ENCODE results near the gene ASXL2. TPM values are rescaled to one million over a fixed set of nuclear protein-coding genes. Genes with fewer than 3 reads are reported as not detected.

The ASXL2 gene
- total RNA-seq, 1 experiment from 2014 or later = 34.5 TPM

GRCh38 chr2:25757906-25758305 lies 120.4 kb downstream of the ASXL2 start:
- Histone ChIP-seq H3F3A (ENCODE audit: insufficient read depth, low read depth) (peaks cover 15% of the 10 kb centered on the region), H3K27ac (0 out of 2 replicates have a peak overlapping the region, but pooled peaks have one; percentile 7), H2AFZ (no peak overlapping the region), H3K9me2 (ENCODE audit: insufficient read depth) (no peaks in the 10 kb centered on the region), H4K20me1 (ENCODE audit: insufficient read depth) (peaks cover 9% of the 10 kb centered on the region; the same call in 1 of the 2 replicates), H3K9me3 (ENCODE audit: insufficient read depth, low read depth) (no peaks in the 10 kb centered on the region), H3K4me3 (no peak overlapping the region), H3K4me1 (replicated peaks; ENCODE audit: insufficient read depth) (0 out of 2 replicates have a peak, but pooled peaks cover 6% of the 10 kb centered on the region), H3K27me3 (ENCODE audit: insufficient read depth, low read depth) (no peaks in the 10 kb centered on the region), H3K36me3 (ENCODE audit: low read depth) (peaks cover 35% of the 10 kb centered on the region), H3K4me2 (no peak overlapping the region), H3K79me2 (ENCODE audit: low read depth) (no peaks in the 10 kb centered on the region)
- ChIA-PET POLR2A (ENCODE audit: unreplicated experiment) (interaction anchor here (0.5 kb wide), 1 partner anchor 39 kb away, joined by 5 read pairs; no protein-coding TSS in a partner anchor), CTCF (interaction anchor here (0.9 kb wide), 1 partner anchor 151 kb away, joined by 3 read pairs; no protein-coding TSS in a partner anchor)
- no TSS peak for BruUV-seq (replicated peaks)
- TF ChIP-seq EZH2 (IDR thresholded peaks at IDR 0.05; ENCODE audit: low read depth) (no peak), CTCF (conservative IDR thresholded peaks at IDR 0.05) (no peak)
- DNase-seq = no peak
- intact Hi-C loops (cut with micrococcal nuclease; ENCODE audit: unreplicated experiment) = no loop called here

GRCh38 chr2:25756536-25756935 lies 121.8 kb downstream of the ASXL2 start:
- DNase-seq = no peak
- no peak overlapping the region for H2AFZ ChIP-seq
- intact Hi-C loops (cut with micrococcal nuclease; ENCODE audit: unreplicated experiment) = no loop called here
- ChIA-PET CTCF (no interaction called here), POLR2A (ENCODE audit: unreplicated experiment) (no interaction called here)
- 0 out of 2 replicates have a peak, but pooled peaks cover 6% of the 10 kb centered on the region for H3K4me1 ChIP-seq (replicated peaks; ENCODE audit: insufficient read depth)
- no peaks in the 10 kb centered on the region for H3K9me2 ChIP-seq (ENCODE audit: insufficient read depth)
- H3F3A ChIP-seq (ENCODE audit: insufficient read depth, low read depth) = peaks cover 15% of the 10 kb centered on the region
- no TSS peak for BruUV-seq (replicated peaks)
- no peaks in the 10 kb centered on the region for H3K79me2 ChIP-seq (ENCODE audit: low read depth)
- no peaks in the 10 kb centered on the region for H3K9me3 ChIP-seq (ENCODE audit: insufficient read depth, low read depth)
- no peak for TF ChIP-seq EZH2 (IDR thresholded peaks at IDR 0.05; ENCODE audit: low read depth)
- TF ChIP-seq CTCF (conservative IDR thresholded peaks at IDR 0.05) = no peak
- no peak overlapping the region for H3K4me3 ChIP-seq
- no peak overlapping the region for H3K27ac ChIP-seq
- H3K36me3 ChIP-seq (ENCODE audit: low read depth) = peaks cover 46% of the 10 kb centered on the region
- no peak overlapping the region for H3K4me2 ChIP-seq
- no peaks in the 10 kb centered on the region for H3K27me3 ChIP-seq (ENCODE audit: insufficient read depth, low read depth)
- peaks cover 7% of the 10 kb centered on the region; the same call in 1 of the 2 replicates for H4K20me1 ChIP-seq (ENCODE audit: insufficient read depth)

- H3K4me2 ChIP-seq = no peak overlapping the region
- H3K27me3 ChIP-seq (ENCODE audit: insufficient read depth, low read depth) = no peaks in the 10 kb centered on the region
- ChIA-PET CTCF (interaction anchor here (2.0 kb wide), 1 partner anchor 141 kb away, joined by 4 read pairs; no protein-coding TSS in a partner anchor), POLR2A (ENCODE audit: unreplicated experiment) (no interaction called here)
- H2AFZ ChIP-seq = no peak overlapping the region
- no peaks in the 10 kb centered on the region for H3K79me2 ChIP-seq (ENCODE audit: low read depth)
- no peak overlapping the region for H3K4me3 ChIP-seq
- no peak overlapping the region for H3K27ac ChIP-seq
- TF ChIP-seq CTCF (conservative IDR thresholded peaks at IDR 0.05) = no peak
- no peak for TF ChIP-seq EZH2 (IDR thresholded peaks at IDR 0.05; ENCODE audit: low read depth)
- intact Hi-C loops (cut with micrococcal nuclease; ENCODE audit: unreplicated experiment) = no loop called here
- peaks cover 29% of the 10 kb centered on the region; the same call in 1 of the 2 replicates for H3K36me3 ChIP-seq (ENCODE audit: low read depth)
- H4K20me1 ChIP-seq (ENCODE audit: insufficient read depth) = 0 out of 2 replicates have a peak, but pooled peaks cover 5% of the 10 kb centered on the region
- no peaks in the 10 kb centered on the region for H3F3A ChIP-seq (ENCODE audit: insufficient read depth, low read depth)
- no peaks in the 10 kb centered on the region for H3K9me3 ChIP-seq (ENCODE audit: insufficient read depth, low read depth)
- DNase-seq = no peak
- no peaks in the 10 kb centered on the region for H3K4me1 ChIP-seq (replicated peaks; ENCODE audit: insufficient read depth)
- no TSS peak for BruUV-seq (replicated peaks)
- H3K9me2 ChIP-seq (ENCODE audit: insufficient read depth) = no peaks in the 10 kb centered on the region
Observed at GRCh38 chr2:25749676-25750075, 128.6 kb downstream of the ASXL2 start.

All from PC-9 (cell line).